ENCODE data around the gene ANTXR1.
"Not testable (repeated sequence)": the region's sequence is repeated elsewhere in the genome, so short reads cannot be mapped to it uniquely, and the experiment has no call there.

Gene ANTXR1

GRCh38 chr2:69213782-69214181, 200.8 kb downstream of the ANTXR1 start:
- DNase-seq = no peak

- no peak for DNase-seq
Observed at GRCh38 chr2:69214898-69215297, 201.9 kb downstream of the ANTXR1 start.

- DNase-seq = no peak
Observed at GRCh38 chr2:69216535-69217332, 203.8 kb downstream of the ANTXR1 start.

GRCh38 chr2:69217333-69218080, 204.5 kb downstream of the ANTXR1 start:
- no peak for DNase-seq

- DNase-seq = no peak
Observed at GRCh38 chr2:69221512-69221911, 208.5 kb downstream of the ANTXR1 start.

- DNase-seq = no peak
Observed at GRCh38 chr2:69221960-69222751, 209.2 kb downstream of the ANTXR1 start.

- no peak for DNase-seq
Observed at GRCh38 chr2:69222953-69223658, 210.1 kb downstream of the ANTXR1 start.

GRCh38 chr2:69223759-69224511, 211.0 kb downstream of the ANTXR1 start:
- DNase-seq = no peak

GRCh38 chr2:69224512-69224837, 211.5 kb downstream of the ANTXR1 start:
- DNase-seq = no peak

- no peak for DNase-seq
Observed at GRCh38 chr2:69225933-69226332, 213.0 kb downstream of the ANTXR1 start.

- DNase-seq = no peak
Observed at GRCh38 chr2:69226903-69227302, 213.9 kb downstream of the ANTXR1 start.

- DNase-seq = no peak
Observed at GRCh38 chr2:69227716-69228115, 214.7 kb downstream of the ANTXR1 start.

GRCh38 chr2:69230946-69231345, 218.0 kb downstream of the ANTXR1 start:
- DNase-seq = not testable (repeated sequence)

- no peak for DNase-seq
Observed at GRCh38 chr2:69231612-69232277, 218.8 kb downstream of the ANTXR1 start.

GRCh38 chr2:69235835-69236234, 222.9 kb downstream of the ANTXR1 start:
- not testable (repeated sequence) for DNase-seq

- DNase-seq = no peak
Observed at GRCh38 chr2:69237070-69237670, 224.2 kb downstream of the ANTXR1 start.

GRCh38 chr2:69238449-69239031, 225.6 kb downstream of the ANTXR1 start:
- no peak for DNase-seq

- DNase-seq = no peak
Observed at GRCh38 chr2:69241093-69241492, 228.1 kb downstream of the ANTXR1 start.

GRCh38 chr2:69241664-69242514, 228.9 kb downstream of the ANTXR1 start:
- DNase-seq = no peak

GRCh38 chr2:69242651-69243051, 229.7 kb downstream of the ANTXR1 start:
- no peak for DNase-seq
